Hematopoietic multipotent progenitor cell treated with erythropoietin and hydrocortisone succinate and interleukin-3 and kit ligand, for 8 days (in vitro differentiated cells): Measurements from ENCODE around the gene GABARAP.

Source experiments
- DNase-seq: peaks from one replicate; pipeline ENCODE4 v3.0.0-alpha.2; 2015

The GABARAP gene

GRCh38 chr17:7241783-7242716, at the start of gene GABARAP:
TSS of gene GABARAP (minus strand) at chr17:7242449. CDS start at chr17:7242330, 119 bp downstream.
- peak; percentile 92 for DNase-seq

- no peak for DNase-seq
These were observed 48.4 kb upstream of the GABARAP start for GRCh38 chr17:7290685-7291084.

GRCh38 chr17:7290166-7290565, 47.9 kb upstream of the GABARAP start:
- no peak for DNase-seq

GRCh38 chr17:7289256-7290032, 47.2 kb upstream of the GABARAP start:
- DNase-seq: no peak

GRCh38 chr17:7285679-7286078, 43.4 kb upstream of the GABARAP start:
- DNase-seq: no peak

- DNase-seq: no peak
These were observed 42.7 kb upstream of the GABARAP start for GRCh38 chr17:7284911-7285310.

- DNase-seq: no peak
These were observed 41.4 kb upstream of the GABARAP start for GRCh38 chr17:7283471-7284216.

- peak; percentile 90 for DNase-seq
These were observed 40.6 kb upstream of the GABARAP start for GRCh38 chr17:7282752-7283321.

- peak; percentile 6 for DNase-seq
These were observed 39.9 kb upstream of the GABARAP start for GRCh38 chr17:7281953-7282751.

GRCh38 chr17:7281074-7281952, 39.1 kb upstream of the GABARAP start, which contains the start of gene SLC2A4:
TSS of gene SLC2A4 (plus strand) at chr17:7281718. CDS start at chr17:7281935, 217 bp downstream.
- DNase-seq: peak; percentile 97

- peak; percentile 91 for DNase-seq
These were observed 38.3 kb upstream of the GABARAP start for GRCh38 chr17:7280519-7281073.

GRCh38 chr17:7279448-7279847, 37.2 kb upstream of the GABARAP start:
- DNase-seq: no peak

- DNase-seq: no peak
These were observed 24.5 kb upstream of the GABARAP start for GRCh38 chr17:7266784-7267183.

GRCh38 chr17:7263801-7264078, 21.5 kb upstream of the GABARAP start:
- no peak for DNase-seq

GRCh38 chr17:7262935-7263800, 20.9 kb upstream of the GABARAP start:
- peak; percentile 35 for DNase-seq

GRCh38 chr17:7262192-7262934, 20.1 kb upstream of the GABARAP start, which contains the start of gene CLDN7:
TSS of gene CLDN7 (minus strand) at chr17:7262478. CDS start at chr17:7262043, 435 bp downstream.
- no peak for DNase-seq

- peak; percentile 14 for DNase-seq
These were observed 19.3 kb upstream of the GABARAP start for GRCh38 chr17:7261379-7262191.
